ENCODE data around the gene DPYSL3.

DNA sequence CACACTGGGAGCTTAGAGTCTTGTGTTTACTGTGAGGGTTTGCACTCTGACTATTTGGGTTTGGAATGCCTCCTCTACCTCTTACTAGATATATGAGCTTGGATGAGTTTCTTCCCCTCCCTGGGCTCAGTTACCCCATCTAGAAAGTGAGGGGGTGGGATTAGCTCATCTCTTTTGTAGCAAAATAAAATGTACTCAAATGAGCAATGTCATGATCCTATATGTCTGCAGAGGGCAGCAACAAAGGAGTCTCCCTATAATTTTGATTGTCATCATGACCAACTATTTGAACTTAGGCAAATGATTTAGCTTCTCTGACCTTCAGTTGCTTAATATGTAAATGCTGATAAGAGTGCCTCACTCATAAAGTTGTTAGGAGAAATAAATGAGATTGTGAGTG, 109.0 kb downstream of the DPYSL3 start:
- TF ChIP-seq, protein P1, sequence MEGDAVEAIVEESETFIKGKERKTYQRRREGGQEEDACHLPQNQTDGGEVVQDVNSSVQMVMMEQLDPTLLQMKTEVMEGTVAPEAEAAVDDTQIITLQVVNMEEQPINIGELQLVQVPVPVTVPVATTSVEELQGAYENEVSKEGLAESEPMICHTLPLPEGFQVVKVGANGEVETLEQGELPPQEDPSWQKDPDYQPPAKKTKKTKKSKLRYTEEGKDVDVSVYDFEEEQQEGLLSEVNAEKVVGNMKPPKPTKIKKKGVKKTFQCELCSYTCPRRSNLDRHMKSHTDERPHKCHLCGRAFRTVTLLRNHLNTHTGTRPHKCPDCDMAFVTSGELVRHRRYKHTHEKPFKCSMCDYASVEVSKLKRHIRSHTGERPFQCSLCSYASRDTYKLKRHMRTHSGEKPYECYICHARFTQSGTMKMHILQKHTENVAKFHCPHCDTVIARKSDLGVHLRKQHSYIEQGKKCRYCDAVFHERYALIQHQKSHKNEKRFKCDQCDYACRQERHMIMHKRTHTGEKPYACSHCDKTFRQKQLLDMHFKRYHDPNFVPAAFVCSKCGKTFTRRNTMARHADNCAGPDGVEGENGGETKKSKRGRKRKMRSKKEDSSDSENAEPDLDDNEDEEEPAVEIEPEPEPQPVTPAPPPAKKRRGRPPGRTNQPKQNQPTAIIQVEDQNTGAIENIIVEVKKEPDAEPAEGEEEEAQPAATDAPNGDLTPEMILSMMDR (IDR thresholded peaks at IDR 0.05; ENCODE audit: low read depth, low read length), result no peak
- TF ChIP-seq MYC (IDR thresholded peaks at IDR 0.05; ENCODE audit: low read depth, low read length) (no peak), POLR2A (IDR thresholded peaks at IDR 0.05; ENCODE audit: extremely low read depth, insufficient read length) (no peak)
- TF ChIP-seq, protein P2, sequence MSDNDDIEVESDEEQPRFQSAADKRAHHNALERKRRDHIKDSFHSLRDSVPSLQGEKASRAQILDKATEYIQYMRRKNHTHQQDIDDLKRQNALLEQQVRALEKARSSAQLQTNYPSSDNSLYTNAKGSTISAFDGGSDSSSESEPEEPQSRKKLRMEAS (IDR thresholded peaks at IDR 0.05; ENCODE audit: low read depth, low read length), result no peak

All from NB4 (cell line).